ENCODE results near the gene TMEM106C.

TMEM106C gene

DNA sequence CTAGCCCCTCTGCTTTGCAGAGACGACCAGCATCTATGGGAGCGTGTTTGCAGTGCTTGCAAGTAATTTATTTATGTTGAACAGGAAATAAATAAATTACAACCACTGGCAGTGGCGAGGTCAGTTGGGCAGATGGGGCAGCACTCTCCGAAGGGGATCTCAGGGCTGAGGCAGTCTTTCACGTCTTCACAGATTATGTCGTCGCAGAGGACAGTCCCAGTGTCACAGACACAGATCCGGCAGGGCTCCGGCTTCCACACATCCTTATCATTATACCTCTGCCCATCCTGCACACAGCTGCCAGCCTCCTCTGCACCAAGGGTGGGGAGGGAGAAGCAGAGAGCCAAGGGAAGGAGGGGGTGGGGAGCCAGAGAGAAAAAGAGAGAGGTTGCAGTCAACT, 36.4 kb downstream of the TMEM106C start:
- no peak for DNase-seq

DNA sequence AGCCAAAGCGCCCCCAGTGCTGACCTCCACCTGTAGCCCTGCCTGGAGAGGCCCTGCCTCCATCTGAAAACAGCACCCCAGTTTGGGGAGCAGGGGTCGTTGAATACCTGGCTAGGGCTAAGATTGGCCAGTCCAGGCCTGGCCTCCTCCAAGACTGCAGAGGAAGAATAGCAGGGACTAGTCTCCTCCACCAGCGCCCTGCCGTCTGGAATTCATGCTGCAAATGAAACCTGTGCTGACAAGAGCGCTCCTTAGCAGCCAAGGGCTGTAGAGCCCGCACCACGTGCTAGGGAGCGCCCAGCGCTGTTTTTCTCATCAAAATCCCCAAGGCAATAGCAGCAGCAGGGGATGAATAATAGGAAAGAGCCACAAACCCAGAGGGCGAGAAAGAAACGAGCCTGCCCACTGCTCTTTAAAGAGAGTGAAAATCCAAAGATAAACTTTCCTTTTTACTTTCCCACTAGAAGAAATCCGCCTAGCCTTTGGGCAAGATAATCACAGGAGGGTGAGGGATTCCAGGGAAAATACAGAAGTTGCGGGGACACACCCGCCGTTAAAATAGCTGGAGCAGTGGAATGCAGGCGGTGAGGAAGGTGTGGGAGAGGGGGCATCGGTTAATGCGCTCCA, 37.6 kb downstream of the TMEM106C start:
- DNase-seq, result no peak

DNA sequence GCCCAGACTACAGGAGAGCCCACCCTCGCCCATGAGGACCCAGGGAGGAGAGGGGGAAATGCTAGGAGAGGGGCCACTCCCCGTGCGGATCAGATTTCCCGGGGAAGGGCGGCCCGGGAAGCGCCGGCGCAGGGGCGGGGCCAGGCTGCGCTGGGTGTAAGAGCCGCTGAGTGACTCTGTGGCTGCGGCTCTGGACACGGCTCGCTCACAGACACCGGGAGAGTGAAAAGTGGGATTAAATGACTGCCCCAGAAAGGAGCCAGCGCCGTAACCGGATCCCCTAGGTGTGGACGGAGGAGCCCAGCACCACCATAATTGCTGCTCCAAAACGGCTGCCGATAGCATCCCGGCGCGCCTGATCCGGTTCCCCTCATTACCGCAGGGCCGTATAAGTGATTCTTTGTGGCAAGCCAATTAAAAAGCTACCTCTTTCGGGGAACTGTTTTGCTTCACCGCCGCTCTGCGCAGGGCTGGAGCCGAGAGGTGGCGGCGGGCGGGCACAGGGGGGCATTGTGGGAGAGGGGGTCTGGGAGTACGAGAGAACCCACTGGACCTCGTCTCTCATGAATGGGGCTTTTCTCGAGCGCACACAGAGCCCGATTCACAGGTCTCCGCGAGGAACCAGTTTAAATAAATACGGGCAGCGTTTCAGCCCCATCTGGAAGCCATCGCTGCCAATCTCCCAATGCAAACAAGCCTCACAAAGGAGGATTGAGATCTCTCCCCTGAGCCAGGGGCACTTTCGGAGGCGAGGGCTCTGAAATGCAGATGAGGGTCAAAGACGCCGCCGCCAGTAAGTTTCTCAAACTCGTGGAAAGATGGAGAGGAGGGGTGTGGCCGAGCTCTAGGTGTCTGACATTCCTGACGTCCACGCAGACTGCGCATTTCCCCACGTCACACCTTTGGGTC, 38.4 kb downstream of the TMEM106C start:
- DNase-seq, result no peak

DNA sequence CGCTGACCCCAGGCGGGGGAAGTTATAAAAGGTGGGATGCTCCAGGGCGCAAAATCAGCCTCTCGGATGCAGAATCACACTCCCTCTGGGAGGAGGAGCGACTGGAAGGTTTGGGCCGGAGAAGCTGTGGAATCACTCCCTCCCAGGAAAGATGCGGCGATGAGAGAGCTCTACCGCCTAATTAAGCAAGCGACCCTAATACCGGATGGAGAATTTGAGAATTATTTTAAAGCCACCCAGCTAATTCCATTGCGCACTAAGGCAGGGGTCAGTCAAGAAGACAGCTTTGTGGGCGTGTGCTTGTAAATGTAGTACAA, 39.0 kb downstream of the TMEM106C start:
- no peak for DNase-seq

DNA sequence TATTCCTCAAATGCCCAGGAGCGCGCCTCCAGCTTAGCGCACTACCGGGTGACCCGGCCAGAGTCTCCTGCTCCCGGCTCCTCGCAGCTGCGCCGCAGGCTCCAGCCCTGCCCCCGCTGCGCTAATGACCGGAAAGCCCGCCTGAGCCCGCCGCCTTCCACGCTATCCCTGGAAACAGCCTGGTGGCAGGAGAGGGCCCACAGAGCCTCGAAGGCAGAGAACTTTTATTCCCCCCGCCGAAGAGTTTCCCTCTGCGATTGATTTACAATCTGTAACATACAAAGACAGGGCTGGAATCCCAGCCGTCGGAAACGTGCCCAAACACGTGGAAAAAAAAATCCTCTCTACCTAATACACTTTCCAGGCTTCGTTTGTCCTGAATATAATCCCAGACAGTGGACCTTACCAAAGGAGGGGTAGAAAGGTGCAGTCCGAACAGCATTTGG, 39.4 kb downstream of the TMEM106C start:
- no peak for DNase-seq

DNA sequence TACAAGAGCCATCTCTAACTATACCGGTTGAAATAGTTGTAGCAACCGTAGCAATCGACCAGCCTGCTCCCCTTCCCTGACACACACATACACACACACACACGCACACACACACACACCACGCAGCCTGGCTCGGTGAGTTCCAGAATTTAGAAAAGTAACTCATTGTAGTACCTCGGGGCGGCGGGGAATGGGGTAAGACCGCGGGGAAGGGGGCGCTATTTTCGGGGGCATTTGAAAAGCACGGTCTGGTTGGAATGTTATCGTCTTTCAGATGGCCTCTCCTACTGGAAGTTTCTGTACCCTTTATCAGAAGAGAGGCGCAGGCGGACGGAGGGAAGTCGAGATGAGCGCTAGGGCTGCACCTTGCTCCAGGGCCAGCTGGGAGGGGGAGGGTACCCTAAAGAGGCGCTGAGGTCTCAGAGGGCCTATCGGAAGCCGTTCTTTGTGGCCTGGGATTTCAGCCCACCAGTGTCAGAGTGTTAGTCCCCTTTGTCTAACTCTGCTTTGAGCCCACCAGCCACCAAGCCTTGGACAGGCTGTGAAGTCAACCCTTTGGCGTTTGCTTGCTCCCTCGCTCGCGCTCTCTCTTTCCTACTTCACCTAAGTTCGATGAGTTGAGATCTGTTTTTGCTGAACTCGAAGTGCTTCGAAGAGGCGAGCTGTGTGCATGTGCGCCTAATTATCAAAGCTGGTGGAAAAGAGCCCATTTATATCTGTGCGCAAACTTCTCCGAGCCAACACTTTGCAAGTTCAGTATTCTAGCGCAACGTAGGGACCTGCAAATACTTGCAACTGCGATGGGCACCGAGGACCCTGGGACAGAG, 40.0 kb downstream of the TMEM106C start:
- DNase-seq, result no peak

DNA sequence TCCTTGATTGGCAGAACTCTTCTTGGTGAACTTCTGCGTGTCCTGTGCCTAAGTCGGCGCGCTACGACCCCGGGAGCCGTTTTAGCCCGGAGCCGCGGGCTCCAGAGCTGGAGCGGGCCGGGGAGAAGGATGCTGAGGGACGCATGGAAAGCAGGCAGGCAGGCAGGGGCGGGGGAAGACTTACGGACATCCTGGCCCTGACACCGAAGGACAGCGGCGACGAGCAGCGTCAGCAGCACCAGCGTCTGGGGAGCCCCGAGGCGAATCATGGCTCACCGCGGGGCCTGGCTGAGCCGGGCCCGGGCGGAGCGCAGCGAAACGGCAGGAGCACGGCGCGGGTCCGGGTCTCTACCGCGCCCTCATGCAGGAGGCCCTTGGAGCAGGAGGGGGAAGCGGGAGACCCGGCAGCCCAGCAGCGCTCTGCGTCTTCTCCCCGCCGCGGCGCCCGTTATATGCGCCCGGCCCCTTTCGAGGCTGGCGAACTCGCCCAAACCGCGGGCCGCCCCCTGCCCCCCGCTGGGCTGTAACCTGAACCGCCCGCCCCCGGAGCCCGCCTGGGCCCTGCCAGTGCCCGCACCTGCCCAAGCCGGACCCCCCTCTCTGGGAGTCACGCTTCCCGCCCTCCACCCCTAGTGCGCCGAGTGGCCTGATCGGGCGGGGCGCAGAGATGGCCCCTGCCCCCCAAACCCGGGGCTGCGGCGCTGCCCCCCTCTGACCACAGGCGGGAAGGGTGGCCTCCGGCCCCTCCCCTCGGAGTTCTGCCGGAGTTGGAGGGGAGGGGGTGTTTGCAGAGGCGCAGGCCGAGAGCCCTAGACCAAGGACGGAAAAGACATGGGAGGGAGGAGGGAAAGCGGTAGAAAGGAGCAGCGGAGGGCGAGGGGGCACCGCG, 40.9 kb downstream of the TMEM106C start, which contains the start of gene COL2A1:
TSS of gene COL2A1 (minus strand) at position 424 of the 889 bp plus-strand sequence. CDS start at position 269, 155 bp downstream.
- DNase-seq, result no peak

DNA sequence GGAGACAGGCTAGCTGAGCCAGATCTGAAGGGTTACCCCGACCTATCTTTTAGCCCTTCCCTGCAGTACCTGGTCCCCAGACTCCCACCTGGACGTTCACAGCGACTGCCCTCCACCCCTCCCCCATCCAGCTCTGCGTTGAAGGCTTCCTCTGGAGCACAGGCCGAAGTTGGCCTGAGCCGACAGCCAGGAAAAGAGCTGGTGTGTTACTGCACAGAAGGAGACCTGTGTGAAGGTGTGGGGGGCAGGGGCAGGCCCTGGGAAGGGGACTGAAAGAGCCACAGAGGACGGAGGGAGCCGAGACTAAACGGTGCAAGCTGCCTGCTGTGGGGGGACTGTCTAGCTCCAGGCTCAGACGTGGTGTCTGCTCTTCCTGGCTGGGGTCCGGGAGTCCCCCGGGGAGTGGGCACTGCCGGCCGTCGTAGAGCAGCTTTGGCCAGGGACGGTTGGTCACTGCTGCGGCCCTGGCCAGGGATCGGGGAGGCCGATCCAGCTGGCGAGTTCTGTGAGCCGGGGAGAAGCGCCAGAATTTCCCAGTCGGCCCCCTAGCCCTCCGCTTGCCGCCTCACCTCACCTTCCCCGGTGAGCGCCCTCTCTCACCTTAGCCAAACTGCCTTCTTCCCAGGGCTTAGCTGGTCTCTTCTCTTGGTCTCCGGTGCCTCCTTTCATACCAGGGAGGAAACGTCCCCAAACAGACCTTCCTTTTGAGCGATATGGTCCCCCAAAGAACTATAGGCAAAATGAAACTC, 41.8 kb downstream of the TMEM106C start:
- DNase-seq, result no peak

DNA sequence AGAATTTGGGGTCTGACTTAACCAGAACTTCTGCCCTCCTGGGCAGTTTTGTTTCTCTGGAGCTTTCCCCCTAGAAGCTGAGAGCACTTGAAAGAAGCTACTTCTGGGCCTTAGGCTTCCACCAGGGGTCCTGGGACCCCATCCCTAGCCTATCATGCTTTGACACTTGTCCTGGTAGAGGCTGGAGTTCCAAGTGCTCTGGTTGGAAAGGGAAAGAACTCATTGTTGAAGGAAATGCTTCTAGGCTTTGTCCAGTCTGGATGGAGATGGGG, 42.3 kb downstream of the TMEM106C start:
- no peak for DNase-seq

DNA sequence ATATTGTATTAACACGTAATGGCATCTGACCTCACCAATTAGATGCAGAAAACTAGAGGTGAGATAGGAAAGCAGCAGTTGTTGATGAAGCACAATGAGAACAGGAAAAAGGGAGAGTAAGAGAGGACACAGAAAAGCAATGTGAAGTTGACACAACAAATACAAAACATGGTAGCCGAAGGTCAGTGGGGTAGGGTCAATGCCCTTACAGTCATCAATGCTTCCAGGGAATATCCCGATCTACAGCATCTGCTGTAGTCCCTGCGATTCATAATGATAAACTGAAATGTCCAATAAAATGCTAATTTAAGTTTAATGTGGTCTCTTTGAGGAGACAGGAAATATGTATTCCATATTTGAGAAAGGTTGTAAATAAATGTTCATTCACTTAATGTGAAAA, 43.8 kb downstream of the TMEM106C start:
- no peak for DNase-seq

DNA sequence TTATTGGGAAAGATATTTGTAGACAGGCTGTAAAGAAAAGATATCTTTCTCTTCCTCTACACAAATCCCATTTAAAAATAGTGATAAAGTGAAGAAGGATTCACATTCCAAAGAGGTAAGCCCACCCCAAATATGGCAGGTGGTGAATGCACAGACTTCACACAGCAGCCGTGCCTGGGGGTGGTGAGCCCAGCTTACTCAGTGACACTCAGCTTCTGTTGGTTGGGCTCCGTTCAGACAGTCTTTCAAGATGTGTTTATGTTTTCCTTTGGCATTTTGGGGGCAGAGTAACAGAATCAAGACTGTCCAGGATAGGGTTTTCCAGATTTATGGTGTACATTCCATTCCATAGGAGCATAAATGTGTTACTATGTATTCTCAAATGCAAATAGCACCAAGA, 45.0 kb downstream of the TMEM106C start:
- DNase-seq, result no peak

DNA sequence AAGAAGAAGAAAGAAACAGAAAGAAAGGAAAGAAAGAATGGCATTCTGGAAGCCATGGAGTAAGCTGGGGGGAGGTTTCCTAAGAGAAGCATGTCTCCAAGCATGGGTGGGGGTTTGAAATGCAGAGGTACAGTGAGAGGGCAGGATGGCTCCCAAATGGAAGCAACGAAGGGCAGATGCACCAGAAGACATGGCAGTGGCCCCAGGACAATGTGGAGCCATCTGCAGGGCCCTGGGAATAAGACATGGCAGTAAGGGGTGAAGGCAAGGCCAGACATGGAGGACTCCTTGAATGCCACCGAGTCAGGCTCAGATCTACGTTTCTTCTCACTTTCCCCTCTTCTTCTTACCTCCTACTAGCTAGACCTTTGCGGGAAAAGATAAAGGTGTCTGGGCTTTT, 45.6 kb downstream of the TMEM106C start:
- no peak for DNase-seq

DNA sequence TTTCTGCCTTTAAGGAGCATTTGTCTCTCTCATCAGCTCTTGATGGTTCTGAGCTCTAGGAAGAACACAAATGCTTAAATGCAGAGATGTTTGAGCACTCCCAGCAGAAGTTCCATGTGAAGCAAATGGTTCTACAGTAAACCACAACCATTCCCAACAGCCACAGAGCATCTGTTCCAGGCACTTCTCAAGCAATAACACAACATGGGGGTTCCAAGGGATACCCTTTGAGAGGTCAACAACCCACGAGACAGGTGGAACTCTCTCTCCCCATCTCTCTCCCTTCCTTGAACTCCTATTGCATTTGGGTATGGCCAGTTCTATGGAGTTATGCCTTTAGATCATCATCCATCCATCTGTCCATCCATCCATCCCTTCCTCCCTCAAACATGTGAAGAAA, 46.1 kb downstream of the TMEM106C start:
- no peak for DNase-seq

DNA sequence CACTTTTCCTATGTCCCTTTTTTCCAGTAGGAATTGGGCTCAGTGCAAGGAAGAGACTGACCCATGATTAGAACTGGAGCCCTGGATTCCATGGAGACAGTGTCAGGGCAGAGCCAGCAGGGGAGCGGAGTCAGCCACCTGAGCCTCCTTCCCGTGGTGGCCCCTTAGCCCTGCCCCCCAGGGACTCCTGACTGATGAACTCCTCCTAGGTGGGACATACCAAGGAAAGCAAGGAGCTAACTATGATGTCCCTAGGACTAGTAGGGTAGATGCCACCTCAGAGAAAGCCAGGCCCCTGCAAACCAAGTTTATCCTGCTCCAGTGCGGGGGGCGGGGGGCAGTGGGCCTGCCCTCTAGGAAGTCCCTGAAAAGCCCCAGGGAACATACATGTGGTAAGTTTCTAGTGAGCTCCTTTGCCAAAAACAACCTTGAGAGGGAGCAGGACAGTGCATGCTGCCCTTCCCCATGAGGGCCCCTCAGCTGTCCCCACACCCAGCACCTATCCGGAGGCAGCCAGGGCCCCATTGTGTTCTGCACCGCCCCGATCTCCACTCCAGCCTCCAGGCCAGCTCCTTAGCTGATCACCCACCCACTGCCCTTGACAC, 47.1 kb downstream of the TMEM106C start:
- no peak for DNase-seq

DNA sequence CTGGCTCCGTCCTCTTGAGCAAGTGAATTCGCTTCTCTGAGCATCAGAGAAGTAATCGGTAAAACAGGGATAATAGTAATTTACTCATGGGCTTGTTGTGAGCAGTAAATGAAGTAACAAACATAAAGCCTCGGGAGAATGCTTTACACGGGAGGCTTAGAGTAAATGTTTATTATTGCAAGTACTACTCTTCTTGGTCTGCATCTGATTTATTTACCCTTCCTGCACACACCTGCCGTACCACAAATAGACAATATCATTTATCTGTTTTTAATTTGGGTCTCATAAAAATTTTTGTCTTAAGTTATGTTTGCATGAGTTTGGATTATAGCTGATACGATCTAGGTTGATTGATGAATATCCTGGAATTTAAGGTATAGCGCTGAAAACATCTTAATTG, 48.7 kb downstream of the TMEM106C start:
- DNase-seq, result no peak

DNA sequence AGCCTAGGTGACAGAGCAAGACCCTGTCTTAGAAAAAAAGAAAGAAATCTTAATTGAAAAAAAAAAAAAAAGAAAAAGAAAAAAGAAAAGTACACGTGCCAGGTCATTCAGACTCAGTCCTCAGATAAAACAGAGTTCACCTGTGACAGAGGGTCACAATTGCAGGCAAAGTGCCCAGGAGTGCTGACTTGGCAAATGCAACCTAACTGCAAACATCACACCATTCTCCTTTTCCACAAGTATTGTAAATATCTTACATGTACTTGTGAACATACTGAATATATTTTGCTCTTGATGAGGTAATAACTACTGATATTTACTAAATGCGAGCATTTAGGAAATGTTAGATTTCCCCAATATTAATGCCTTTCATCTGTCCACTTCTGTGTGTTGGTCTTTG, 49.9 kb downstream of the TMEM106C start:
- DNase-seq, result no peak

DNA sequence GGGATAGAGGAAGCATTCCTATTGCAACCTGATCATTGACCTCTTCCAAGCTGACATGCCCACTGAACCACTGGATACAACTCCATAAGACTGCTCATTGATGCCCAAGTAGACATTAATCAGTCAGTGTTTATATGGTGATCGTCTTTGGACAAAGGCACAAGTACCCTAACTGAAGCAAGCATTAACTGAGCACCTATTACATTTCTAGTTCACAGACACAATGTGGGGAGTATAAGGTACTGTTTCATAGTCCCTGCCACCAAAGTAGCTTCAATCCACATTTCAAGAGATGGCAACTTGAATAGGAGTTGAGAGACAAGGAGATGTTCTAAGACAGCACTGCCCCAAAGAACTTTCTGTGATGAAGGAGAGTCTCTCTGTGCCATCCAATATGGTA, 51.7 kb downstream of the TMEM106C start:
- DNase-seq, result no peak

DNA sequence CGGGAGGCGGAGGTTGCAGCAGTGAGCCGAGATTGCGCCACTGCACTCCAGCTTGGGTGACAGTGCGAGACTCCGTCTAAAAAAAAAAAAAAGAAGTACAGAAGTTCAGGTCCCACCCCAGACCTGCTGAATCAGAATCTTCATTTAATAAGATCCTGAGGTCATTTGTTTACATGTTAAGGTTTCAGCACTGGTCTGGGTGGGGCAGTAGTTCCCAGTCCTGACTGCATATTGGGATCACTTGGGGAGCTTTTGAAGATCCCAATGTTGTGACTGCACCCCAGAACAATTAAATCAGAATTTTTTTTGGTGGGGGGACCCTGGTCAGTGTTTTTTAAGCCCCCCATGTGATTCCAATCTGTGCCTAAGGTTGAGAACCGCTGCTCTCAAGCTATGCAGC, 52.6 kb downstream of the TMEM106C start:
- no peak for DNase-seq

DNA sequence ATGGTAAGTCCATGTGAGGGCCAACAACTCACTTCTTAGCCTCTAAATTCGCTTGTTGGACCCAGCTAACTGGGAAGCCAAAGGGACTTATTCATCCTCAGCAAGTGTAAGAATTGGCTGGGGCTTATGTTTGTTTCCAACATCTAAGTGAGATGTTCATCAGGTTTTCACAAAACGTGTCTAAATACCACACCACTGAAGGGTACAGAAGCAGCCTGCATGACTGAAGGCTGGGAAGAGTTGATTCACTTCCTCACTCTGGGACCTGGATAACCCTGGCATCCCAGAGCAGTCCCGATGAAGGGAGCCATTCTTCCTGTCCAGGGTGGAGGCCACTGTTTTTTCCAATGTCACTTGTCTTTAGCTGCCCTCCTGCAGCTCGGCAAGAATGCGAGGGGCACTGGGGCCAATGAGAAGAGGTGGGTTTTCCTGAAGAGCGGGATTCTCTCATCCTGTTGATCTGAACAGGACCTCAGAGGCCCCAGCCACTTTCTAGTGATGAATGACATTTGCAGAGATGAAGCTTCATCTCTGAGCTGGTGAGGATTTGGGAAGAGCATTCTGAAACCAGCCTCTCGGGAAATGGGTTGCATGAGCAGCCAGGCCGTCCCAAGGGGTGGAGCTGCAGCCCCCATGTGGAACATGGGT, 53.1 kb downstream of the TMEM106C start:
- DNase-seq, result no peak

DNA sequence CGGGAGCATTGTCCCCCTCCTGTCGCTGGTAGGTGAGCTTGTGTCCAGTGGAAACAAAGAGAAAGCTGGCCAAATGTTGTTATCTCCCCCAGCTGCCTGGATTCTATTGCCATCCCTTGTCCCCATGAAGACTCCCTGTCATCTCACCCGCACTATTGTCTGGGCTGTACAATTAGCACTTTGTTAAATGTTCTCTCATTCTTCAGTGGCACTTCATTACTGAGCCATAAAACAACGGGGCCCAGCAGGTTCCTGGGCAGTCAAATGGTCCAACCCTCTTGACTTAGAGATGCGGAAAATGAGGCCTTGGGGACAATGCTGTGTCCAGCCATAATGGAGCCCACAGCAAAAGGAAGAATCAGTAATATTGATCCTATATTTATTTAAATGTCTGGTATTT, 54.1 kb downstream of the TMEM106C start:
- DNase-seq, result no peak

Measured in activated gamma-delta T cell treated with Interleukin-2 at 50 U/mL for 16 hours (primary cell).